GM10847 (cell line): ENCODE measurements around the gene DGKK.

Experiments used
- POLR2A ChIP-seq: IDR thresholded peaks from 2 replicates; pipeline ENCODE4 v1.6.1; 2011; ENCODE audit not compliant: insufficient read length; ENCODE audit errors: extremely low read depth

DGKK gene

GRCh38 chrX:50447535-50447934, 23.1 kb downstream of the DGKK start:
- no peak for TF ChIP-seq POLR2A

- no peak for TF ChIP-seq POLR2A
These were observed 28.1 kb downstream of the DGKK start for GRCh38 chrX:50442426-50443116.

- TF ChIP-seq POLR2A: no peak
These were observed 33.8 kb downstream of the DGKK start for GRCh38 chrX:50436797-50437196.

GRCh38 chrX:50432829-50433289, 37.8 kb downstream of the DGKK start:
- TF ChIP-seq POLR2A: no peak

- TF ChIP-seq POLR2A: no peak
These were observed 39.0 kb downstream of the DGKK start for GRCh38 chrX:50431623-50432022.

- TF ChIP-seq POLR2A: no peak
These were observed 39.6 kb downstream of the DGKK start for GRCh38 chrX:50430917-50431575.

- no peak for TF ChIP-seq POLR2A
These were observed 42.5 kb downstream of the DGKK start for GRCh38 chrX:50428174-50428573.

GRCh38 chrX:50407976-50408375, 62.6 kb downstream of the DGKK start:
- no peak for TF ChIP-seq POLR2A

GRCh38 chrX:50403903-50404302, 66.7 kb downstream of the DGKK start:
- TF ChIP-seq POLR2A: no peak

- TF ChIP-seq POLR2A: no peak
These were observed 67.7 kb downstream of the DGKK start for GRCh38 chrX:50402886-50403285.

GRCh38 chrX:50393902-50394301, 76.7 kb downstream of the DGKK start:
- no peak for TF ChIP-seq POLR2A

- TF ChIP-seq POLR2A: no peak
These were observed 84.1 kb downstream of the DGKK start for GRCh38 chrX:50386520-50386919.

GRCh38 chrX:50381729-50382415, 88.8 kb downstream of the DGKK start:
- TF ChIP-seq POLR2A: no peak

- TF ChIP-seq POLR2A: no peak
These were observed 95.0 kb downstream of the DGKK start for GRCh38 chrX:50375481-50376267.

- no peak for TF ChIP-seq POLR2A
These were observed 97.7 kb downstream of the DGKK start for GRCh38 chrX:50372966-50373365.
